Measurements from ENCODE around the gene ZKSCAN4. TPM values are rescaled to one million over a fixed set of nuclear protein-coding genes. Genes with fewer than 3 reads are reported as not detected.

ZKSCAN4 gene
- total and polyA plus RNA-seq, 4 donors = 7.7 to 10.2 (median 7.9) TPM

DNA sequence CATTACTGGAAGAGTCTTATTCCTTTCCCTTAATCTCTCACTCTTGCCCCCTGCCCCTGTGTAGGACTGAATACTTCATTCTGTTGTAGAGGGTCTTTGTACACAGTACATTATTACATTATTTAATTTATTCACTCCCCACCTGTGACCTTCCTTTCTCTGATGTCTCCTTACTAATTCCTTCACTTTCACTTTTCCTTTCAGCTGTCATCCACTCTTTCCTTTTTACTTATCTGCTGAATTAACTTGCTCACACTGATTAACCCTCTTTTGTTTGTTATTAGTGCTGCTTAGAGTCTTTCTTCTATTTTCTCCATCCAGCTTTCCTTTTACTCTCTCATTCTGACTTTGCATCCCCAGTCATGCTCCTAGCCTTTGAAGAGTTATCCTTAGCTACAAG is 22.8 kb upstream of the ZKSCAN4 start:
- no peak for DNase-seq (ENCODE audit: low read depth in 4 of 6, low spot score in 6 of 6)
- no peak overlapping the region for H3K4me3 ChIP-seq (ENCODE audit: low read depth, low read length)
- no peaks in the 10 kb centered on the region for H3K4me1 ChIP-seq (ENCODE audit: control insufficient read depth, insufficient read depth, low read length)
- H3K9me3 ChIP-seq (ENCODE audit: control insufficient read depth, insufficient read depth, low read length) = no peaks in the 10 kb centered on the region
- H3K36me3 ChIP-seq (ENCODE audit: control insufficient read depth, insufficient read depth, low read length) = peaks cover 33% of the 10 kb centered on the region
- H3K27me3 ChIP-seq (ENCODE audit: control insufficient read depth, insufficient read depth, low read length) = no peaks in the 10 kb centered on the region
- H3K27ac ChIP-seq (ENCODE audit: low read depth, low read length) = no peak overlapping the region

- H3K4me1 ChIP-seq (ENCODE audit: control insufficient read depth, insufficient read depth, low read length) = peaks cover 4% of the 10 kb centered on the region
- H3K9me3 ChIP-seq (ENCODE audit: control insufficient read depth, insufficient read depth, low read length) = no peaks in the 10 kb centered on the region
- no peak overlapping the region for H3K4me3 ChIP-seq (ENCODE audit: low read depth, low read length)
- no peak overlapping the region for H3K27ac ChIP-seq (ENCODE audit: low read depth, low read length)
- H3K36me3 ChIP-seq (ENCODE audit: control insufficient read depth, insufficient read depth, low read length) = peaks cover 23% of the 10 kb centered on the region
- no peak for DNase-seq (ENCODE audit: low read depth in 4 of 6, low spot score in 6 of 6)
- no peaks in the 10 kb centered on the region for H3K27me3 ChIP-seq (ENCODE audit: control insufficient read depth, insufficient read depth, low read length)
Measured at GRCh38 chr6:28269492-28269891, 17.4 kb upstream of the ZKSCAN4 start.

DNA sequence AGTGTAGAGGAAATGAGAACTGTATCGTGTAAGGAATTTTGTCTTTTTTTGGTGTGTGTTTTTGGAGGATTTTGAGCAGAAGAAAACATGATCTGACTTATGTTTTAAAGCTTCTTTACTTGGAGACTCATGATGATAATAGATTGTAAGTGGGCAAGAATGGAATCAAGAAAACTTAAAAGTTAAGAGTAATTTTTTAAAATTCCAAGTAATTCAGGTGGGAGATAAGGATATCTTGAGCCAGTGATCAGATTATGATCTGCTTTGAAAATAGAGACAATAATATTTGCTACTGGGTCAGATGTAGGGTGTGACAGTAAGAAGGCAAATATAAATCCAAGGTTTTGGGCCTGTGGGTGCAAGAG is 15.6 kb upstream of the ZKSCAN4 start:
- Histone ChIP-seq H3K4me1 (ENCODE audit: control insufficient read depth, insufficient read depth, low read length) (peaks cover 4% of the 10 kb centered on the region), H3K27me3 (ENCODE audit: control insufficient read depth, insufficient read depth, low read length) (no peaks in the 10 kb centered on the region), H3K9me3 (ENCODE audit: control insufficient read depth, insufficient read depth, low read length) (no peaks in the 10 kb centered on the region), H3K36me3 (ENCODE audit: control insufficient read depth, insufficient read depth, low read length) (peaks cover 9% of the 10 kb centered on the region), H3K27ac (ENCODE audit: low read depth, low read length) (peak overlapping the region; percentile 94), H3K4me3 (ENCODE audit: low read depth, low read length) (peak overlapping the region; percentile 95)
- DNase-seq (ENCODE audit: low read depth in 4 of 6, low spot score in 6 of 6) = no peak
- 5% methylated on average over 1 of the region's 1 CpG for WGBS (ENCODE audit: insufficient coverage)

DNA sequence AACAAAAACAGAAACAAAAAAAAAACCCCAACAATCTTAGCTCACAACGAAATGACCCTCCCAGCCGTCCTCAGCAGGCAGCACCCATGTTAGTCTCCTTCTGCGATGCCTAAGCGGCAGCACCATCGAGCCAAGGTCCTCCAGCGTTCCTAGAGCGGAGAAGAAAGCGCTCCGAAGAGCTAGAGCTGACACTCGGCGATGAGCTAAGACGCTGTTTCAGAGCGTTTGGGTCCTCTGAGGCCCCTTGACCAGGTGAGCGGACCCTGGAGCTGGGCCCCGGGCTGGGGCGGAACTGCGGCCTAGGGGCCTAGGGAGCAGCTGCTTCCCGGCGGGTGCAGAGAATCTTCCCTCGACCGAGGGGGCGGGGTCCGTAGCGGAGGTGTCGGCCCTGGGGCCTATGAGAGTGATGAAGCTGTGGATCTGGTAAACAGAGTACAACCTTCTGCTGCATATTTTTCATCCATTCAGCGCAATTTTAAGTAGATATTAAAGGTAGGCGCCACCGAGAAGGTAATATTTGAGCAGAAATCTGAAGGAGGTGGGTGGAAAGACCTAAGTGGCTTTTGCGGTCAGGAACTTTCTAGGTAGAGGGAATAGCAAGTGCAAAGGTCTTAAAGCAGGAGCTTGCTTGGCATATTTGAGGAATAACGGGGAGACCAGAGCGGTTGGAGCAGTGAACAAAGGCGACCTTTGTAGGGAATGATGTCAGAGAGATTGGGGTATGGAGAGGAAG is 15.1 kb upstream of the ZKSCAN4 start, which contains the start of gene ZSCAN26:
Gene ZSCAN26, plus strand, starts transcription at position 182 of the 733 bp plus-strand sequence. CDS start 4,777 bp downstream, outside the sequence.
- Histone ChIP-seq H3K4me3 (ENCODE audit: low read depth, low read length) (peak within 1 kb of the TSS; percentile 95), H3K36me3 (ENCODE audit: control insufficient read depth, insufficient read depth, low read length) (peaks cover 4% of the 10 kb centered on the region), H3K9me3 (ENCODE audit: control insufficient read depth, insufficient read depth, low read length) (peaks cover under 1% of the 10 kb centered on the region), H3K4me1 (ENCODE audit: control insufficient read depth, insufficient read depth, low read length) (peaks cover 4% of the 10 kb centered on the region), H3K27me3 (ENCODE audit: control insufficient read depth, insufficient read depth, low read length) (peaks cover 2% of the 10 kb centered on the region), H3K27ac (ENCODE audit: low read depth, low read length) (peak within 1 kb of the TSS; percentile 94)
- WGBS (ENCODE audit: insufficient coverage) = 0% methylated on average over 27 of the region's 32 CpGs
- DNase-seq (ENCODE audit: low read depth in 4 of 6, low spot score in 6 of 6) = peak; percentile 90 to 98 (median 92)

- no CpG with 5 or more reads among the region's 5 CpGs for WGBS (ENCODE audit: insufficient coverage)
- Histone ChIP-seq H3K4me3 (ENCODE audit: low read depth, low read length) (peak overlapping the region; percentile 95), H3K4me1 (ENCODE audit: control insufficient read depth, insufficient read depth, low read length) (peaks cover 4% of the 10 kb centered on the region), H3K27me3 (ENCODE audit: control insufficient read depth, insufficient read depth, low read length) (peaks cover 3% of the 10 kb centered on the region), H3K9me3 (ENCODE audit: control insufficient read depth, insufficient read depth, low read length) (peaks cover 2% of the 10 kb centered on the region), H3K27ac (ENCODE audit: low read depth, low read length) (peak overlapping the region; percentile 94), H3K36me3 (ENCODE audit: control insufficient read depth, insufficient read depth, low read length) (no peaks in the 10 kb centered on the region)
- no peak for DNase-seq (ENCODE audit: low read depth in 4 of 6, low spot score in 6 of 6)
Measured at GRCh38 chr6:28266563-28266961, 14.5 kb upstream of the ZKSCAN4 start.

GRCh38 chr6:28264834-28265401 is 12.8 kb upstream of the ZKSCAN4 start:
- Histone ChIP-seq H3K36me3 (ENCODE audit: control insufficient read depth, insufficient read depth, low read length) (no peaks in the 10 kb centered on the region), H3K9me3 (ENCODE audit: control insufficient read depth, insufficient read depth, low read length) (peaks cover 2% of the 10 kb centered on the region), H3K4me1 (ENCODE audit: control insufficient read depth, insufficient read depth, low read length) (peaks cover 4% of the 10 kb centered on the region), H3K4me3 (ENCODE audit: low read depth, low read length) (no peak overlapping the region), H3K27ac (ENCODE audit: low read depth, low read length) (no peak overlapping the region), H3K27me3 (ENCODE audit: control insufficient read depth, insufficient read depth, low read length) (peaks cover 3% of the 10 kb centered on the region)
- no CpG with 5 or more reads among the region's 4 CpGs for WGBS (ENCODE audit: insufficient coverage)
- DNase-seq (ENCODE audit: low read depth in 4 of 6, low spot score in 6 of 6) = no peak

DNA sequence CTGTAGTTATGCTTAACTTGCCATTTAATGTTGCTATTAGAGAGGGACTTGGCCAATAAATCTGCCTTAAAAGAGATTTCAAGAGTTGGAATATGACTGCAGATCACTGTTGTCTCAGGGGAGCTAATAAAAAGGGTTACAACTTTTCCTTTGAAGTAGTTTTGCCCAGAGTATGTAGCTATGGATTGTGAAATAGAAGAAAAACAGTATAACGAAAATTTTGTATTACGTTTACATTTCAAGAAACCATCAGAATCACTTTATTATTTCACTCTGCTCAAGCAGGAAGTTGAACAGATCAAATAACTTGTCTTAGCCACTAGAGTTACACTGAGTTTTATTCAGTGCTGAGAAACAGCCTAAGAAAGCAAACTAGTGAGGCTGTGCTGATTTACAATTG is 11.9 kb upstream of the ZKSCAN4 start:
- H3K27me3 ChIP-seq (ENCODE audit: control insufficient read depth, insufficient read depth, low read length) = peaks cover 6% of the 10 kb centered on the region
- H3K9me3 ChIP-seq (ENCODE audit: control insufficient read depth, insufficient read depth, low read length) = peaks cover 5% of the 10 kb centered on the region
- no peak overlapping the region for H3K27ac ChIP-seq (ENCODE audit: low read depth, low read length)
- H3K36me3 ChIP-seq (ENCODE audit: control insufficient read depth, insufficient read depth, low read length) = no peaks in the 10 kb centered on the region
- no CpG with 5 or more reads among the region's 2 CpGs for WGBS (ENCODE audit: insufficient coverage)
- no peak overlapping the region for H3K4me3 ChIP-seq (ENCODE audit: low read depth, low read length)
- peaks cover 12% of the 10 kb centered on the region for H3K4me1 ChIP-seq (ENCODE audit: control insufficient read depth, insufficient read depth, low read length)
- DNase-seq (ENCODE audit: low read depth in 4 of 6, low spot score in 6 of 6) = no peak

- Histone ChIP-seq H3K9me3 (ENCODE audit: control insufficient read depth, insufficient read depth, low read length) (peaks cover 5% of the 10 kb centered on the region), H3K36me3 (ENCODE audit: control insufficient read depth, insufficient read depth, low read length) (no peaks in the 10 kb centered on the region), H3K27me3 (ENCODE audit: control insufficient read depth, insufficient read depth, low read length) (peaks cover 6% of the 10 kb centered on the region), H3K27ac (ENCODE audit: low read depth, low read length) (no peak within 1 kb of the TSS), H3K4me1 (ENCODE audit: control insufficient read depth, insufficient read depth, low read length) (peaks cover 11% of the 10 kb centered on the region), H3K4me3 (ENCODE audit: low read depth, low read length) (peak within 1 kb of the TSS; percentile 33)
- peak in 3 of 6 donors; percentile 51 to 94 (median 89) for DNase-seq (ENCODE audit: low read depth in 4 of 6, low spot score in 6 of 6)
- WGBS (ENCODE audit: insufficient coverage) = 18% methylated on average over 58 of the region's 58 CpGs
Measured at GRCh38 chr6:28258877-28259777, 7.1 kb upstream of the ZKSCAN4 start, which contains the start of gene NKAPL. Gene NKAPL, plus strand, starts transcription at chr6:28259297. Its CDS starts 75 bp downstream, at chr6:28259372.

DNA sequence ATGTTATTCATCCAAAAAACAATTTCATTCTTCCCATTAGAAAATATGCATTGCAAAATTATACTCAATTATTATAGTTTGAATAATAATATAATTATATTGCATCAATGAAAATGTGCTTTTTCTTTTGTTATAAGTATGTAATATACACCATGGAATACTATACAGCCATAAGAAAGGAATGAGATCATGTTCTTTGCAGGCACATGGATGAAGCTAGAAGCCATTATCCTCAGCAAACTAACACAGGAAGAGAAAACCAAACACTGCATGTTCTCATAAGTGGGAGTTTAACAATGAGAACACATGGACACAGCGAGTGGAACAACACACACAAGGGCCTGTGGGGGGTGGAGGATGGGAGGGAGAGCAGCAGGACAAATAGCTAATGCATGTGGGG is 5.0 kb upstream of the ZKSCAN4 start:
- H3K27me3 ChIP-seq (ENCODE audit: control insufficient read depth, insufficient read depth, low read length) = peaks cover 3% of the 10 kb centered on the region
- no peak overlapping the region for H3K4me3 ChIP-seq (ENCODE audit: low read depth, low read length)
- H3K36me3 ChIP-seq (ENCODE audit: control insufficient read depth, insufficient read depth, low read length) = no peaks in the 10 kb centered on the region
- H3K27ac ChIP-seq (ENCODE audit: low read depth, low read length) = no peak overlapping the region
- WGBS (ENCODE audit: insufficient coverage) = no CpG with 5 or more reads among the region's 1 CpG
- H3K4me1 ChIP-seq (ENCODE audit: control insufficient read depth, insufficient read depth, low read length) = peaks cover 16% of the 10 kb centered on the region
- DNase-seq (ENCODE audit: low read depth in 4 of 6, low spot score in 6 of 6) = no peak
- peaks cover 4% of the 10 kb centered on the region for H3K9me3 ChIP-seq (ENCODE audit: control insufficient read depth, insufficient read depth, low read length)
